ENCODE data around the gene ARMC3.
"Not testable (repeated sequence)": the region's sequence is repeated elsewhere in the genome, so short reads cannot be mapped to it uniquely, and the experiment has no call there.

ARMC3 gene, protein sequence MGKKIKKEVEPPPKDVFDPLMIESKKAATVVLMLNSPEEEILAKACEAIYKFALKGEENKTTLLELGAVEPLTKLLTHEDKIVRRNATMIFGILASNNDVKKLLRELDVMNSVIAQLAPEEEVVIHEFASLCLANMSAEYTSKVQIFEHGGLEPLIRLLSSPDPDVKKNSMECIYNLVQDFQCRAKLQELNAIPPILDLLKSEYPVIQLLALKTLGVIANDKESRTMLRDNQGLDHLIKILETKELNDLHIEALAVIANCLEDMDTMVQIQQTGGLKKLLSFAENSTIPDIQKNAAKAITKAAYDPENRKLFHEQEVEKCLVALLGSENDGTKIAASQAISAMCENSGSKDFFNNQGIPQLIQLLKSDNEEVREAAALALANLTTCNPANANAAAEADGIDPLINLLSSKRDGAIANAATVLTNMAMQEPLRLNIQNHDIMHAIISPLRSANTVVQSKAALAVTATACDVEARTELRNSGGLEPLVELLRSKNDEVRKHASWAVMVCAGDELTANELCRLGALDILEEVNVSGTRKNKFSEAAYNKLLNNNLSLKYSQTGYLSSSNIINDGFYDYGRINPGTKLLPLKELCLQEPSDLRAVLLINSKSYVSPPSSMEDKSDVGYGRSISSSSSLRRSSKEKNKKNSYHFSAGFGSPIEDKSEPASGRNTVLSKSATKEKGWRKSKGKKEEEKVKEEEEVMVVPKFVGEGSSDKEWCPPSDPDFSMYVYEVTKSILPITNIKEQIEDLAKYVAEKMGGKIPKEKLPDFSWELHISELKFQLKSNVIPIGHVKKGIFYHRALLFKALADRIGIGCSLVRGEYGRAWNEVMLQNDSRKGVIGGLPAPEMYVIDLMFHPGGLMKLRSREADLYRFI

GRCh38 chr10:22927661-22928403 is at the start of gene ARMC3:
TSS of gene ARMC3 (plus strand) at chr10:22928053. CDS start at chr10:22931997, 3,944 bp downstream.
- in situ Hi-C loops (cut with MboI; ENCODE audit: low sequenced_read_pairs): no loop called here

DNA sequence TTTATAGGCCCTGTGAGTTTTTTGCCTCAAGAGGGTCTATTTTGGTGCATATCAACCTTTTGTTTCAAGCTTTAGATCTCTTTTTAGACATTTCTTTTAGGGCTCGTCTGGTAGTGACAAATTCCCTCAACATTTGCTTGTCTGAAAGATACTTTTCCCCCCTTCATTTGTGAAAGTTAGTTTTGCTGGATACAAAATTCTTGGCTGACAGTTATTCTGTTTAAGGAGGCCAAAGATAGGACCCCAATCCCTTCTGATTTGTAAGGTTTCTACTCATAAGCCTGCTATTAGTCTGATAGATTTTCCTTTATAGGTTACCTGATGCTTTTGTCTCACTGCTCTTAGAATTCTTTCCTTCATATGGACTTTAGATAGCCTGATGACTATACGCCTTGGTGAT is 36.1 kb upstream of the ARMC3 start:
- in situ Hi-C loops (cut with MboI; ENCODE audit: low sequenced_read_pairs): no loop called here

DNA sequence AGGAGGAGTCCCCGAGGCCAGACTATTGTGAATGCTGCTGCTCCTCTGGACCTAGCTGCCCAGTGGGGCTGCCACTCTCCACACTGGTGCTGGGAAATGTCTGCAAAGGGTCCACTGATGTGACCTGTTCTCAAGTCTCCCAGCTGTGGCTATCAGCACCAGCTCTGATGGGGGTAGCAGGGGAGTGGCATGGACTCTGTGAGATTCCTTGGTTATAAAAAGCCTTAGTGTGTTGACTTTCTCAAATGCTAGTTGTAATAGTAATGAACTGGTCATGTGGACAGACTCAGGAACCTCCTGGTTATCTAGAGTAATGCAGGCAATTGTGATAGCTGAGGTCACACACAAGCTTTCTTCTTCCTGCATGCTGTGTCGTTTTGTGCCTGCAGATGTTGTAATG is 34.1 kb upstream of the ARMC3 start:
- in situ Hi-C loops (cut with MboI; ENCODE audit: low sequenced_read_pairs): no loop called here

DNA sequence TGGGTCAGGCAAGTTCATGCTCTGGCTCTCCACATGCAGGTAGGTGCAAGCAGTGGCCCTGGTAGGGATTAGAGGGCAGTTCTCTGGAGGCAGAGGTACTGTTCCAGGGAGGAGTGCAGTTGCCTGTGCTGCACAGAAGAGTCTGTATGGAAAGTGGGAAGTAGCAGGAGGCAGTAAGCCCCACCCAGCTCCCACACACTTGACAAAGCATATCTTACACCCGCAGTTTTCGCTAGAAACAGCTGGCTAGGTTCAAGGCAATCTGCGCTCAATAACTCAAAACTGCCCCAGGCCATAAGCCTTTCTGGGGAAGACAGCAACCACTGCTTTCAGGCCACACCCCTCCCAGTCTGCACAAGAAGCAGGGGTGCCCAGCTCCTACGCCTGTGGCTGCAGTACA is 33.1 kb upstream of the ARMC3 start:
- in situ Hi-C loops (cut with MboI; ENCODE audit: low sequenced_read_pairs): no loop called here

GRCh38 chr10:22895252-22895651 is 32.6 kb upstream of the ARMC3 start:
- in situ Hi-C loops (cut with MboI; ENCODE audit: low sequenced_read_pairs): no loop called here

- in situ Hi-C loops (cut with MboI; ENCODE audit: low sequenced_read_pairs): no loop called here
Measured at GRCh38 chr10:22897371-22897770, 30.5 kb upstream of the ARMC3 start.

DNA sequence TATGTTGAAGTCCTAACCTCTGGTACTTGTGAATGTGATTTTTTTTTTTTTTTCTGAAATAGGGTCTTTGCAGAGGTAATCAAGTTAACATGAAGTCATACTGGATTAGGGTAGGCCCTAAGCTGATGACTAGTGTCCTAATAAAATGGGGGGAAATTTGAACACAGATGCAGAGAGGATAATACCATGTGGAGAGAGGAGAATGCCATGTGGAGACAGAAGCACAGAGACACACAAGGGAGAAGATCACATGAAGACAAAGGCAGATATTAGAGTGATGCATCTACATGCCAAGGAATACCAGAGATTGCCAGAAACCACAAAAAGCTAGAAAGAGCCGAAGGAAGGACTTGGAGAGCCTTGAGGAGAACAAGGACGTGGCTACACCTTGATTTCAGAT is 28.5 kb upstream of the ARMC3 start:
- in situ Hi-C loops (cut with MboI; ENCODE audit: low sequenced_read_pairs): no loop called here

- in situ Hi-C loops (cut with MboI; ENCODE audit: low sequenced_read_pairs): no loop called here
Measured at GRCh38 chr10:22899775-22900174, 28.1 kb upstream of the ARMC3 start.

DNA sequence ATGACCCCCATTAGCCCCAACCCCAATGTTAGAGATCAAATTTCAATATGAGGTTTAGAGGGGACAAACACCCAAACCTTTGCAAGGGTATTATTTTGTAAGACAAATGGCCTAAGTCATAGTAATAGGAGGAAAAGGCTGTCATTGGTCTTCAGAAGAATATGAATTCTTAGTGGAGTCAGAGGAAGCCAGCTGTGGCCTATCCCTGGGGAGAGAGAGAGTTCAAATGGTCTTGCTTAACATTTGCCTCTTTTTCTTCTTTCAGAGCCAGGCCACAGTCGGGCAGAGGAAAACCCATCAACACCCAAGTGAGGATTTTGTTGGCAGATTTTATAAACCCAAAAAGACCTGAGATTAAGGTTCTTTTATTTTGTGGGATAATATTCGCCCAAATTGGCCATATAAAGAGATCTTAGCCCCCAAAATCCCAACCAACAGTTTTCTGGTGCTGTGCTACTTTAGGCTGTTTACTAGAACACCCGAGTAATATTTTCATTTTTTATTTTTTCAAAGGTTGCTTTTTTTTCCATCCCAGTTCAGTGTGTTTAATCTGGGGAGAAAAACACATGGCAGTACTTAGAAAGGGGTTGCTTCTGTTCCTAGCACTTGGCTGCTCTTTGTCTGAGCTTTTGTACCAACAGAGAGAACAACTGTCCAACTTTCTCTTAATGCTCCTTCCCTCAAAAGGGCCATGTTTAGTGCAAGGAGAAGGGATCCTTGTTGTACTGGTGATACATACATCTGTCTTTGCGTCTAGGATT is 26.8 kb upstream of the ARMC3 start:
- in situ Hi-C loops (cut with MboI; ENCODE audit: low sequenced_read_pairs): no loop called here

DNA sequence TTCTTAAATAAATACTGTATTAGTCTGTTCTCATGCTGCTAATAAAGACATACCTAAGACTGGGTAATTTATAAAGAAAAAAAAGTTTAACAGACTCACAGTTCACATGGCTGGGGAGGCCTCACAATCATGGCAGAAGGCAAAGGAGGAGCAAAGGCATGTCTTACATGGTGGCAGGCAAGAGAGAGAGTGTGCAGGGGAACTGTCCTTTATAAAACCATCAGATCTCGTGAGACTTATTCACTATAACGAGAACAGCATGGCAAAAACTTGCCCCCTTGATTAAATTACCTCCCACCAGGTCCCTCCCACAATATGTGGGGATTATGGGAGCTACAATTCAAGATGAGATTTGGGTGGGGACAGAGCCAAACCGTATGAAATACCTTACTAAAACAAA is 25.7 kb upstream of the ARMC3 start:
- in situ Hi-C loops (cut with MboI; ENCODE audit: low sequenced_read_pairs): not testable (repeated sequence)

- in situ Hi-C loops (cut with MboI; ENCODE audit: low sequenced_read_pairs): no loop called here
Measured at GRCh38 chr10:22903694-22904093, 24.2 kb upstream of the ARMC3 start.

DNA sequence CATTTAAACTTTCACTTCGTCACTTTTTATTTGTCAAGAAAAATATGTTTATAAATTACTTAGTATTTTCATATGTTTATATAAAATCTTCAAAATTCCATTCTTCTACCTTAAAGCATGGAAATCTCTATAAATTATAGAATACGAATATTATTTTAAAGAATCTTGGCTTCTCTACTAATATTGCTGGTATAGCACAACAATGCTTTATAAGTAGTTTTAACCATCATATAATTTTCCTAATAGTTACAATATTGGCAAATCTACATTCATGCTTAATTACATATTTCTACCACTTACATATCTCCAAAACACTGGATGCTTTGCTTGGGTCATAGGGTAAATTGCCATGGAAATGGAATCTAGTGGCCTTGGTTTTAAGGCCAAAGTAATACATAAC is 21.1 kb upstream of the ARMC3 start:
- in situ Hi-C loops (cut with MboI; ENCODE audit: low sequenced_read_pairs): no loop called here

DNA sequence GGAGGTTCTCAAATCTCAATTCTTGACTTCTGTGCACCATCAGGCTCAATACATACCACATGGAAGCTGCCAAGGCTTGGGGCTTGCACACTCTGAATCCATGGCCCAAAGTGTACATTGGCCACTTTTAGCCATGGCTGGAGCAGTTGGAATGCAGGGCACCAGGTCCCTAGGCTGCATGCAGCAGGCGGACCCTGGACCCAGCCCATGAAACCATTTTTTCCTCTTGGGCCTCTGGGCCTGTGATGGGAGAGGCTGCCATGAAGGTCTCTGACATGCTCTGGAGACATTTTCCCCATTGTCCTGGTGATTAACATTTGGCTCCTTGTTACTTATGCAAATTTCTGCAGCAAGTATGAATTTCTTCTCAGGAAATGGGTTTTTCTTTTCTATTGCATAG is 19.0 kb upstream of the ARMC3 start:
- in situ Hi-C loops (cut with MboI; ENCODE audit: low sequenced_read_pairs): no loop called here

DNA sequence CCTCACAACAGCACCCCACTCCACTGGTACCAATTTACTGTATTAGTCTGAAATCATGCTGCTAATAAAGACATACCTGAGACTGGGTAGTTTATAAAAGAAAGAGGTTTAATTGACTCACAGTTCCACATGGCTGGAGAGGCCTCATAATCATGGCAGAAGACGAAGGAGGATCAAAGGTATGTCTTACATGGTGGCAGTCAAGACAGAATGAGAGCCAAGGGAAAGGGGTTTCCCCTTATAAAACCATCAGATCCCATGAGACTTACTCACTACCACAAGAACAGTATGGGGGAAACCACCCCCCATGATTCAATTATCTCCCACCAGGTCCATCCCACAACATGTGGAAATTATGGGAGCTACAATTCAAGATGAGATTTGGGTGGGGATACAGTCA is 18.2 kb upstream of the ARMC3 start:
- in situ Hi-C loops (cut with MboI; ENCODE audit: low sequenced_read_pairs): not testable (repeated sequence)

DNA sequence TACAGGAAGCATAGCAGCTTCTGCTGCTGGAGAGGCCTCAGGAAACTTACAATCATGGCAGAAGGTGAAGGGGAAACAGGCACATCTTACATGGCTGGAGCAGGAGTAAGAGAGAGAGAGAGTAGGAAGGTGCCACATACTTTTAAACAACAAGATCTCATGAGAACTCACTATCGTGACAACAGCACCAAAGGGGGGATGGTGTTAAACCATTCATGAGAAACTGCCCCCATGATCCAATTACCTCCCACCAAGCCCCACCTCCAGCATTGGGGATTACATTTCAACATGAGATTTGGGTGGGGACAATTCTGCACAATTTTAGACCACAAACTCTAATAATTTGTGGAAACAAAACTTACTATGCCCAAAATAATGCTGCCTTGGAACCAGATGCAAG is 16.8 kb upstream of the ARMC3 start:
- in situ Hi-C loops (cut with MboI; ENCODE audit: low sequenced_read_pairs): no loop called here

GRCh38 chr10:22911889-22912762 is 15.7 kb upstream of the ARMC3 start:
- in situ Hi-C loops (cut with MboI; ENCODE audit: low sequenced_read_pairs): no loop called here

GRCh38 chr10:22912763-22913384 is 15.0 kb upstream of the ARMC3 start:
- in situ Hi-C loops (cut with MboI; ENCODE audit: low sequenced_read_pairs): no loop called here

DNA sequence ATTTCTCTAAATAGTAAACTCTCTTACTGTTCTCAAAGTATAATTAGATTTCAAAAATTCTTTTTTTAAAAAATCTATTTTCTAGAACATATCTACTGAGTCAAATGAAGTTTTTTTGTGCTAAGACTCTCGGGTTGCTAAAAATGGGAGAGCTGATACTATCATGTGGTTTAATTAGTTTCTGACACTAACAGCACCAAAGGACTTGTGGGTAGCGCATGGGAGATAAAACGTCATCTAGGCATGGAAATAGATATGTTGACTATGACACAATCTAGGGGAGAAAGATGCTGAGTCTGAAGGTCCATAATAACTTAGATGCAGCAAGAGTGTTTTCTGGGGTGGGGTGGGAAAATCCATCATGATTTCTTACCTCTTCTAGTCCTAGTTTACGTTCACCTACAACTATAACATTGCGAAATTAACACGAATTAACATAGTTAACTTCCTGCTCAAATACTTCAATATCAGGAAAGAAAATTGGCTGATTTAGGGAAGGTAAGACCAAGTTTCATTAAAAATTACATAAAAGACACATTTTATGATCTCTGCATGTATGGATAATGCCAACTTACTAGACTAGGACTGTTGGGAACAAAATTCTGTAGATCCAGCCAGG is 14.3 kb upstream of the ARMC3 start:
- in situ Hi-C loops (cut with MboI; ENCODE audit: low sequenced_read_pairs): no loop called here

DNA sequence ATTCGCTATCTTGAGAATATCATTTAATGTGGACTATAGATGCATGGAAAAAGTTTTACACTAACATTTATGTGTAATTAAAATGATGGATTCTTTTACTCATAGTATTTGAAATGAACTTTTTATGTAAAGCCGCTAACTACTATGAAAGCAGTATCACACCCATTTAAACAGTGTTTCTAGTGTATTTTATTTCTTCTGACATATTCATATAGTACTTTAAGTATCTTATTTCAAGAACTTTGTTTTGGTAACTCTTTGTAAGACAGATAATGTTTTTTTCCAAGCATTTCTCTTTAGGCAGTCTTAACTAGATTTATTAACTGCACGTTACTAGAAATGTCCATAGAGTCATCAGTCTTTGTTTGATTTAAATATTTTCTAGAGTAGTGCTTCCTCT is 12.5 kb upstream of the ARMC3 start:
- in situ Hi-C loops (cut with MboI; ENCODE audit: low sequenced_read_pairs): no loop called here

All from HL-60/S4 (cell line).